Peyer's patch (tissue), 4 donors: ENCODE data around the gene PHACTR3. TPM values are rescaled to one million over a fixed set of nuclear protein-coding genes. Genes with fewer than 3 reads are reported as not detected.

Experiments
- DNase-seq, 3 donors: peaks; one replicate each; pipeline ENCODE4 v3.0.0-alpha.2; 2017 to 2019
- H3K27ac ChIP-seq, 4 donors: fragments of 200-600 bp; sonication (generic); one replicate each; pipeline ENCODE4 v1.5.1; 2016 to 2019
- H3K27me3 ChIP-seq, 2 donors: fragments of 200-600 bp; sonication (generic); one replicate each; pipeline ENCODE4 v1.5.1; 2019
- H3K36me3 ChIP-seq, 3 donors: fragments of 200-600 bp; sonication (generic); one replicate each; pipeline ENCODE4 v1.5.1; 2016 to 2019
- H3K4me1 ChIP-seq, 4 donors: fragments of 200-600 bp; sonication (generic); one replicate each; pipeline ENCODE4 v1.5.1; 2016 to 2019
- H3K4me3 ChIP-seq, 4 donors: fragments of 200-600 bp; sonication (generic); 1 replicate in 3 of 4; 2 replicates in 1 of 4; pipeline ENCODE4 v1.5.1; 2016 to 2019; ENCODE audit warnings: mild to moderate bottlenecking in 1 of 4
- H3K9me3 ChIP-seq, 4 donors: fragments of 200-600 bp; sonication (generic); one replicate each; pipeline ENCODE4 v1.5.1; 2016 to 2019; ENCODE audit warnings: mild to moderate bottlenecking in 1 of 4
- POLR2A ChIP-seq, 2 donors: fragments of 450-650 bp; IDR thresholded peaks; one replicate each; pipeline ENCODE4 v1.5.1; 2017; ENCODE audit warnings: antibody characterized with exemption in 2 of 2, mild to moderate bottlenecking in 2 of 2, moderate library complexity in 2 of 2
- total RNA-seq, 4 donors: library from RNA; depleted of rRNA; stranded (reverse); fragments of >200 nt; gene quantifications; one replicate each; pipeline ENCODE4 v1.1.0, GENCODE V29; 2016
- TF ChIP-seq, protein P1 (sequence below), 6 experiments: fragments of 450-650 bp in 4 of 6; fragments of 200-600 bp in 2 of 6; sonication (generic) in 1 of 6; IDR thresholded peaks; one replicate each; pipeline ENCODE4 v1.5.1; 2017 to 2019; ENCODE audit warnings: antibody characterized with exemption in 6 of 6, mild to moderate bottlenecking in 3 of 6, moderate library complexity in 1 of 6

PHACTR3 gene
- total RNA-seq, 4 donors from 2014 or later = 14.9 to 31.5 (median 22.9) TPM

DNA sequence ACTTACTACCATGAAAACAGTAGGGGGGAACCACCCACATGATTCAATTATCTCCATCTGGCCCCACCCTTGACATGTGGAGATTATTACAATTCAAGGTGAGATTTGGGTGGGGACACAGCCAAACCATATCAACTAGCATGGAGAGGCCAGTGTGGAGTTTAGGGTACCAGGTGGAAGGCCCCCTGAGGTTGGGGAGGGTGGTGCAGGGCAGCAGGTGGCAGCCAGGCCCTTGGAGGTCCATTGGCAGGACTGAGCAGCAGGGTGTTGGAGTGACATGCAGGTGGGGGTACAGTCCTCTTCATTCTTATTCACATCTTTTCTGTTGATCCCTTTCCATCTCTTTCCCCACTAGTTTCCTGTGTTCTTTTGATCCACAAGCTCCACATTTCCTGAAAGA, 42.9 kb downstream of the PHACTR3 start:
- H3K4me3 ChIP-seq = no peak overlapping the region
- no peaks in the 10 kb centered on the region for H3K4me1 ChIP-seq
- no peaks in the 10 kb centered on the region for H3K9me3 ChIP-seq
- TF ChIP-seq, protein P1, sequence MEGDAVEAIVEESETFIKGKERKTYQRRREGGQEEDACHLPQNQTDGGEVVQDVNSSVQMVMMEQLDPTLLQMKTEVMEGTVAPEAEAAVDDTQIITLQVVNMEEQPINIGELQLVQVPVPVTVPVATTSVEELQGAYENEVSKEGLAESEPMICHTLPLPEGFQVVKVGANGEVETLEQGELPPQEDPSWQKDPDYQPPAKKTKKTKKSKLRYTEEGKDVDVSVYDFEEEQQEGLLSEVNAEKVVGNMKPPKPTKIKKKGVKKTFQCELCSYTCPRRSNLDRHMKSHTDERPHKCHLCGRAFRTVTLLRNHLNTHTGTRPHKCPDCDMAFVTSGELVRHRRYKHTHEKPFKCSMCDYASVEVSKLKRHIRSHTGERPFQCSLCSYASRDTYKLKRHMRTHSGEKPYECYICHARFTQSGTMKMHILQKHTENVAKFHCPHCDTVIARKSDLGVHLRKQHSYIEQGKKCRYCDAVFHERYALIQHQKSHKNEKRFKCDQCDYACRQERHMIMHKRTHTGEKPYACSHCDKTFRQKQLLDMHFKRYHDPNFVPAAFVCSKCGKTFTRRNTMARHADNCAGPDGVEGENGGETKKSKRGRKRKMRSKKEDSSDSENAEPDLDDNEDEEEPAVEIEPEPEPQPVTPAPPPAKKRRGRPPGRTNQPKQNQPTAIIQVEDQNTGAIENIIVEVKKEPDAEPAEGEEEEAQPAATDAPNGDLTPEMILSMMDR (IDR thresholded peaks at IDR 0.05) = no peak
- TF ChIP-seq POLR2A (IDR thresholded peaks at IDR 0.05) = no peak
- H3K36me3 ChIP-seq = no peaks in the 10 kb centered on the region
- no peak overlapping the region for H3K27ac ChIP-seq
- no peaks in the 10 kb centered on the region for H3K27me3 ChIP-seq
- DNase-seq = no peak

DNA sequence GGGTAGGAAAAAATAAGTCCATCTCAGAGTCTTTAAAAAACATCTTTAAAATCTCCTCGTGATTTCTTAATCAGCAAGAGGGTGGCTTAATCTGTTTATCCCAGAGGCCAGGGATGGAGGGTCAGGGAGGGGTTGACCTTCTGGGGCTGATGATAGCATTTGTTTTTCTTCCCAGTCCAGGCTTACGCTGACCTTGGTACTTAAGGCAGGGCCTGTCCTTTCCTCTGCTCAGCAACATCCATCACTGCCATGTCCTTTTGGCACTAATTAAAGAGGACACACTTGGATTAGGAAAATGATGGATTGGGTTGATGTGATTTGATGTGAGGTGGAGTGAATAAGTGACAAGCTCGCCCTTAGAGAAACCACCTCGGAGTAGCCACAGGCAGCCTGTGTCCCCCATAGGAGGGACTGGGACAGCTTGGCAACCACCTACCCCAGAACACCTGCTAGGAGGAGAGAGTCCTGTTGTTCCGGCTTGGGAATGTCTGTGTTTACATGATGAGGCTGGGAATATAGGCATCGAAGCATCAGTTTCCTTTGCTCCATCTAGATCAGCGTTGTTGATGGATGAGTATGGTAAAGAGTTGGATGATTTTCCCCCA, 44.2 kb downstream of the PHACTR3 start:
- Histone ChIP-seq H3K9me3 (peaks cover 0 to 3% (median 0%) of the 10 kb centered on the region in 4 donors), H3K27ac (no peak overlapping the region), H3K4me3 (no peak overlapping the region), H3K27me3 (no peaks in the 10 kb centered on the region), H3K36me3 (no peaks in the 10 kb centered on the region), H3K4me1 (no peaks in the 10 kb centered on the region)
- no peak for DNase-seq
- TF ChIP-seq, protein P1 (IDR thresholded peaks at IDR 0.05) = no peak
- TF ChIP-seq POLR2A (IDR thresholded peaks at IDR 0.05) = no peak

DNA sequence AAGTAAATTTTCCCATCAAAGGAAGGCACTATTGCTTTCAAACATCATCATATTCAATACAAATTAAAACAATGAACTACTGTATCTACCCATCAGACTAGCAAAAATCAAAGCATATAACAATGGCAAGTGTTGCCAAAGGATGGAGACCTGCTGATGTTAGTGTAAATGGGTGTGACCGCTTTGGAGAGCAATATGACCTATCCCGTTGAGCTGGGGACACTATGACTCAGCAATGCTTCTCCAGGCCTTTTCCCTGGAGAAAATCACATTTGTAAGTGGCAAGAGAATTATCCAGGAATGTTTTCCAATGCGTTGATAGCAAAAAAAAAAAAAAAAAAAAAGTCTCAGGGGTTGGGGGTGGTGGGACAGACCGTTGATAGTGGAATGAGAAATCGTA, 46.1 kb downstream of the PHACTR3 start:
- H3K27ac ChIP-seq = no peak overlapping the region
- no peak for DNase-seq
- H3K4me1 ChIP-seq = no peaks in the 10 kb centered on the region
- no peaks in the 10 kb centered on the region for H3K36me3 ChIP-seq
- H3K9me3 ChIP-seq = peaks cover 0 to 3% (median 0%) of the 10 kb centered on the region in 4 donors
- H3K4me3 ChIP-seq = no peak overlapping the region
- TF ChIP-seq, protein P1 (IDR thresholded peaks at IDR 0.05) = no peak
- no peak for TF ChIP-seq POLR2A (IDR thresholded peaks at IDR 0.05)
- no peaks in the 10 kb centered on the region for H3K27me3 ChIP-seq

DNA sequence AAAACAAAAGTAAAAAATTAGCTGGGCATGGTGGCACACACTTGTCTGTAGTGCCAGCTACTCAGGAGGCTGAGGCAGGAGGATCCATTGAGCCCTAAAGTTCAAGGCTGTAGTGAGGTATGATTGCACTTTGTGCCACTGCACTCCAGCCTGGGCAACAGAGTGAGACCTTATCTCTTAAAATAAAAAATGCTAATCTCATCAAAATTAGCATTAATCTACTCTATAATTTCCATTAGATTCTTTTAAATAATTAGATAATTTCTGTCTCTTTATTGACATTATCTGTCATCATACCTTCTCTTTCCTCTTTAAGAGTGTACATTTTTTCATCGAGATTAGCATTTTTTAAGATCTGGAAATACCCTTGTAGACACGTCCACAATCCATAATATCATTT, 48.0 kb downstream of the PHACTR3 start:
- no peak for DNase-seq
- TF ChIP-seq, protein P1 (IDR thresholded peaks at IDR 0.05) = no peak
- no peak for TF ChIP-seq POLR2A (IDR thresholded peaks at IDR 0.05)
- Histone ChIP-seq H3K27ac (no peak overlapping the region), H3K9me3 (peaks cover 0 to 8% (median 1%) of the 10 kb centered on the region in 4 donors), H3K4me1 (no peaks in the 10 kb centered on the region), H3K4me3 (no peak overlapping the region), H3K36me3 (no peaks in the 10 kb centered on the region), H3K27me3 (no peaks in the 10 kb centered on the region)

DNA sequence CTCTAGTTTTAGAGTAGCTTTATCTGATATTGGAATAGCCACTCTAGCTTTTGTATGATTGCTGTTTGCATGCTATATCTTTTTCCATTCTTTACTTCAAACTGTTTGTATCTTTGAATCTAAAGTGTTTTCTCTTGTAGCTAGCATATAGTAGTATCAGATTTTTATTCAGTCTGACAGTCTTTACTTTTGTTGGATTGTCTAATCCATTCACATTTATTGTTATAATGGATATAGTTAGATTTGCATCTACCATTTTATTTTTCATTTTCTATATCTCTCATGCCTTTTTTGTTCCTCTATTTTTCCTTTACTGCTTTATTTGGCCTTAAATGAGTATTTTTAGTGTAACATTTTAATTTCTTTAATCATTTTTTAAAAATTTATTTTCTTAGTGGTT, 52.1 kb downstream of the PHACTR3 start:
- TF ChIP-seq, protein P1 (IDR thresholded peaks at IDR 0.05) = no peak
- no peak for TF ChIP-seq POLR2A (IDR thresholded peaks at IDR 0.05)
- Histone ChIP-seq H3K4me1 (no peaks in the 10 kb centered on the region), H3K36me3 (no peaks in the 10 kb centered on the region), H3K9me3 (peaks cover 0 to 14% (median 1%) of the 10 kb centered on the region in 4 donors), H3K27ac (no peak overlapping the region), H3K4me3 (no peak overlapping the region), H3K27me3 (no peaks in the 10 kb centered on the region)
- no peak for DNase-seq
